GM18909 (cell line): ENCODE measurements around the gene AIG1.
A peak's percentile ranks its signal among the peaks of the same experiment; 100 is the strongest.

ENCODE experiments used
- ATAC-seq: cut with Tn5 transposase; IDR thresholded peaks from one replicate; pipeline ENCODE4 v1.9.1; 2021; ENCODE audit warnings: mild to moderate bottlenecking; ENCODE audit not compliant: unreplicated experiment, poor library complexity

AIG1 gene

GRCh38 chr6:143090314-143091044, 29.8 kb downstream of the AIG1 start:
- no peak for ATAC-seq

- ATAC-seq: no peak
Measured at GRCh38 chr6:143092768-143093167, 32.1 kb downstream of the AIG1 start.

DNA sequence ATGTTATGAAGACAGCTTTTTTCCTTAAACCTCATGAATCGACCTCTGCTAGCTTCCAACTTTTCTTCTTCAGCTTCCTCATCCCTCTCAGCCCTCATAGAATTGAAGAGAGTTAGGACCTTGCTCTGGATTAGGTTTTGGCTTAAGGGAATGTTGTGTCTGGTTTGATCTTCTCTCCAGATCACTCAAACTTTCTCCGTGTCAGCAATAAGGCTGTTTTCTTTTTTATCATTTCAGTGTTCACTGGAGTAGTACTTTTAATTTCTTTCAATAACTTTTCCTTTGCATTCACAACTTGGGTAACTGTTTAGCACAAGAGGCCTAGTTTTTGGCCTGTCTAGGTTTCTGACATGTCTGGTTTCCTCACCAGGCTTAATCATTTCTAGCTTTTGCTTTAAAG, 32.6 kb downstream of the AIG1 start:
- ATAC-seq: no peak

- no peak for ATAC-seq
Measured at GRCh38 chr6:143096403-143096802, 35.7 kb downstream of the AIG1 start.

DNA sequence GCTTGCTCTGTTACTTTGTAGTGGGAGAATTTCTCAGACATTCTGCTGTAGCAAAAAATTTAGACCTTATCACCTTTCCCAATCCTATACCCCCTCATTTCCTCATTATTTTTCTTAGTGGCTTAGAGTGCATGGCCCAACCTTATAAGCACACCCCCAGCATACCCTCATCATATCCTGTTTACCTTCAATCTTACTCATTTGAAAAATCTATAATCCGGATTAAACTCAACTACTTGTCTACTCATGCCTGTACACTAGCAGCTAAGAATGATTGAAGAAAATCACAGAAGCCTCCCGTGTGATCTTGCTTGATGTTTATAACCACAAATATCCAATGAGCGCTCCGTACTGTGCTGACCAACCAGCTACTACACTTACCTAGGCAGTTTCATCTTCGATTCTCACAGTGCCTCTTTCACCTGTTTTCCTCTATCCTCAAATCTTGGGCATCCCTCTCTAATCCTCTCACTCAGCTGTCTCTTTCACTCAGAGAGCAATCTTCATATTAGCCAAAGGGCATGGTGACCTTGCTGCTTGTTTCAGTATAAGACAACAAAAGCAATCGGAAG, 36.6 kb downstream of the AIG1 start:
- ATAC-seq: no peak

DNA sequence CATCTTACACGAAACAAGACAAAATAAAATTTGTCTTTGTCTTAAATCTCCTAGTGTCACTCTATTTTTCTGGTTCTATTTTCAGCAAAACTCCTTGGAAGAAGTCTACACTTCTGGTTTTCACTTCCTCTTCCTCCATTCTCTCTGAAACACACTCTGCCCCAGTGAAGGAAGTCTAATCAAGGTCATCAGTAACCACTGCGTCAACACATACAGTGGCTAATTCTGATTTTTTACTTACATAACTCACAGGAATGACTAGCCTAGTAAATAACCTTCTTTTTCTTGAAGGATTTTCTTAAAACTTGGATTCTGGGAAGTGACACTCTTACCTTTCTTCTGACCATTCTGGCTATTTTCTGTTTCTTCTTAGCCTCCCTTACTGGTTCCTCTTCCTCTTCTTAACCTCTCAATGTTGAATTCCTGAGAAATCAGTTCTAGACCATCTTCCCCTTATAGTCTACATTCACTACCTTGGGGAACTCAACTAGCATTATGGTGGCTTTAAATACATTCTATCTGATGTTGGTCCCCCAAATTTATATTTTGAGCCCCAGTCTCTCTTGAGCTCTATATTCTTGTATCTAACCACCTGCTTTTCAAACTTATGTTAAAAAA, 37.5 kb downstream of the AIG1 start:
- peak; percentile 89 for ATAC-seq

DNA sequence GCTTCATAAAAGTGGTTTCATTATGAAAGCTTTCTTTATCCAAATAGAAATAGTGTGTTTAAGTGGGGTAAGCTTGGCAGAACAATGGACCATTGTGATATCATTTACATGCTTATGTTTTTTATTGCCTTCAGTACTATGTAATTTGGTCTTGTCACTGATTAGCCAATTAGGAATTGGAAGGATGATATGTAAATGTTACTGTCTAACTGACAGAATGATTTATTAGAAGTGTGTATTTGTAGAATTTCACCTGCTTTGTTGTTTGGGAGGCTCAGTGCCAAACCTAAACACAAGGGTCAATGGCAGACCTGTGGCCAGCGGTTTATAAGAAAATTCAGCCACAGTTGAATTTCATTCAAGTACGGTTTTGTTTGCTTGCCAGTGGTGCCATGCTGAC, 39.0 kb downstream of the AIG1 start:
- no peak for ATAC-seq

DNA sequence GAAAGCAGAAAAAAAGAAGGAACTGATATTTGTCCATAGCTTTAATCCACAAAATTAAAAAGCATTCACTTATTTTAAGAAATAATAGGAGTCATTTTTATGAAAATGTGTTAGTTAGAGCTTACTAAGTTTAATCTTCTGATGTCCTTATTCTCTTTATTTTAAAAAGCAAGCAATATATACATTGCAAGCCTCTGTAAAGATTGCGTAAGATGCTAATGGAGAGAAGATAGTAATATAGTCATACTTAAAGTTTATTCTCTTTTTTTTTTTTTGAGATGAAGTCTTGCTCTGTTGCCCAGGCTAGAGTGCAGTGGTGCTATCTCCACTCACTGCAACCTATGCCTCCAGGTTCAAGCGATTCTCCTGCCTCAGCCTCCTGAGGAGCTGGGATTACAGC, 39.7 kb downstream of the AIG1 start:
- no peak for ATAC-seq

DNA sequence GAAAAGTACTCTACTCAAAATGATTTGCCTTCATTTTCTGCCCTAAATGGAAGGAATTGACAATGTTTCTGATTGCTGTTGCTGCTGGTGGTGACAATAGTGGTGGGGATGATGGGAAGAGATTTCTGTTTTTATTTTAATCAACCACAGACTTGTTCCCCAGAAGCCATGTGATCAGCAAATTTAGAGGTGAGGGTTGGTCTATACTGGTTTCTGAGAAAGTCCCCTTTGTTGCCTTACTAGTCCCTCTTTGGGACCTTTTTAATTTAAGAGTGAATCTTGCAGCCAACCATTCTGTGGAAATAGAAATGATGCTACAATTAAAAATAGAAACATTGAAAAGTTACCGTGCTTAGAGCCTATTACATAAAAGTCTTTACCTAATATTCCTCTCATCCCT, 43.2 kb downstream of the AIG1 start:
- ATAC-seq: no peak

DNA sequence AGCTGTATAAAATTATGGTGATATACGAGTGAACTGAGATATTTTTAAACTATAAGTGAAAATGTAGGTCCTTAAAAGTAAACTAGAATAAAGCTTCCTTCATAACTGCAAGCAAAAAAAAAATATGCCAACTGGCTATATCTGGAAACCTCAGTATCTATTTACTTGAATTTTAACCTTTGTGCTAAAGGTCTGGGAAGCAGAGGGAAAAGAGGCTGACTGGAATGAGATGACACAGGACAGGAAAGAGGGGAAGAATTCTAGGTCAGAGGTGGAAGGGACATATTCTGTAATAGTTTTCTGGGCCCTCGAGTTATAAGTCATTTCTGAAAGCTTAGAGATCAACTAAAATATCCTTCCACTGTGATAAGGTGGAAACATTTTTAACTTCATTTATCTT, 46.8 kb downstream of the AIG1 start:
- no peak for ATAC-seq

GRCh38 chr6:143107911-143108761, 47.4 kb downstream of the AIG1 start:
- ATAC-seq: no peak

GRCh38 chr6:143109196-143109595, 48.5 kb downstream of the AIG1 start:
- no peak for ATAC-seq

DNA sequence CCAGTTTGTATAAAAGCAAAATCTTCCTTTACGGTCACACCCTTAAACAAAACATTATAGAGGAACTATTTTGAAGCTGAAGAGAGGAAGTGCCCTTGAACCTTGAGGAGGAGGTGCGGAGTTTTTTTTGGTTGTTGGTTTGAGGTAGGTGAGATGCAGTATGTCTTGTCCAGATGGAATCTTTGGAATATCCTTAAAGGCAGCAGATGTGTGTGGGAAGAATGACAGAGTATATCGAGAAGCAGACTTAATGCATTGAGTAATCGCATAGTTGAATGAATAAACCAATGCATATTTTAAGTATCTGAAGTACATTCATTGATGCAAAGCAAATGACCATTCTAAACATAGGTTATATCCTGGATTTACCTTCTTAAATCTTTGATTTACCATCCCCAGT, 49.9 kb downstream of the AIG1 start:
- ATAC-seq: no peak

DNA sequence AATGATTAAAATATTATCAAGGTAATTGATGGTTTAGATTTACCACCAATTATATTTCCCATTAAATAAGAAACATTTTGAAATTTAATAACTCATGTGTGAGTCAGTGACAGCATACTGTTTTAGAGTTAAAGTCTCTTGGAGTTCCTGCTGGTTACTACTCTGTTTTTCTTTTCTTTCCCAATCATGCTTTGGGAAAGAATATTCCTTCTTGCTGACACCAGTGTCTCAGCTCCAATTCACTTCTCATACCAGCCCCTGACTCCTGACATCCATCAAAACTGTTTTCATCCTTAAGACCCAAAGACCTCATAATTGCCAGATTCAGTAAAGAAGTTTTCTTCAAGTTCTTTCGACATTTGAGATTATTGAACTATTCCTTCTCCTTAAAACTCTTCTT, 50.3 kb downstream of the AIG1 start:
- ATAC-seq: no peak

DNA sequence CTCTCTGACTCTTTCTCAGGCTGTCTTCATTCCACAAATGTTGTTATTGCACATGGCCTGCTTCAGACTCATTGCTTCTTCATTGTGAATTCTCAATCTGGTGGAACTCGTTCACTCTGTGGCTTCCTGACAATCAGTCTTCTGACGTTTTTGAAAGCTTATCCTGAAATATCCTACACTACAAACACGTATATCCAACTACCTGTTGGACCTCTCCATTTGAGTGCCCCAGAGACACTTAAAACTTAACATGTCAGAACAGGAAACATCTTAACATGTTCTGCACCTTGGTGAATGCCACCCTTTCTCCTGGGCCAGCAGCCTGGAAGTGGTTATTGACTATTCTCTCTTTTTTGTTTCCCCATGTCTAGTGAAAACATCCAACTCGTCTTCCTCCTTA, 50.8 kb downstream of the AIG1 start:
- no peak for ATAC-seq

DNA sequence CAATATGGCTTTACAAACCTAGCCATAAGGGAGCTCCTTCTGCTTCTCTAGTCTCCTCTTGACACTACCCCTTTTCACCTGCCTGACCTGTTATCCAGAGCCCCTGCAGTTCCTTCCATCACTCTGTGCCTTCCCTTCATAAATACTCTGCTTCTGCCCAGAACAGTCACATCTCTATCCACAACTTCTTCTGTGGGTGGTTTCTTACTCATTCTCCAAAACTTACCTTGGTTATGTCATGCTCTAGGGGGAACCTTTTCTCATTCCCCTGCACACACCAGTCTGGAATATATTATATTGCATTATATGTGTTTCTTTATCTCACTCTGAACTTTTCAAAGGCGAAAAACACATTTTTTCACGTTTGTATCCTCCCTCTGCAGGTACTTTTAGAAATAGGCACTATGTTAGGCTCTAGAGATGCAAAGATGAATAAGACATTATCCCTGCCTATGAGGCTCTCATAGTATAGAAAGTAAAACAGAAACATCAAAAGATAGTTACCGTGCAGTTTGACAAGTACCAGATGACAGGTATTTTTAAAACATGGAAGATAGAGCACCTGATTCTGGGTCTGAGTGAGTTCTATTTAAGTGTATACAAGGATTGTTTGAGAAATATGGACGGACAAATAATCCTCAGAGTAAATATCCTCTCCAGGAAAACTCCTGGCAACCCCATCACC, 51.5 kb downstream of the AIG1 start:
- ATAC-seq: peak; percentile 58

DNA sequence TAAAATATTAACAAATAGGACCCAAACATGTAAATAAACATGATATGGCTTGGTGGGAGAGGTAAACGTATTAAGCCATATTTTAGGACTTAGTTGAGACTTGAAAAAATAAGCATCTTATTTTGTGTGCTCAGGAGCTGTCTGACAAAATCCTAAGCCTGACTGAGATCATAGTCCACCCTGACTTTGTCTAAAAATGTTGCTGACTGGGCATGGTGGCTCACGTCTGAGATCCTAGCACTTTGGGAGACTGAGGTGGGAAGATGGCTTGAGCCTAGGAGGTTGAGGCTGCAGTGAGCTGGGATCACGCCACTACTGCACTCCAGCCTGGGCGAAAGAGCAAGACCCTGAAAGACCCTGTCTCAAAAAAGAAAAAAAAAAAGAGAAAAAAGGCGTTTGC, 52.1 kb downstream of the AIG1 start:
- no peak for ATAC-seq

DNA sequence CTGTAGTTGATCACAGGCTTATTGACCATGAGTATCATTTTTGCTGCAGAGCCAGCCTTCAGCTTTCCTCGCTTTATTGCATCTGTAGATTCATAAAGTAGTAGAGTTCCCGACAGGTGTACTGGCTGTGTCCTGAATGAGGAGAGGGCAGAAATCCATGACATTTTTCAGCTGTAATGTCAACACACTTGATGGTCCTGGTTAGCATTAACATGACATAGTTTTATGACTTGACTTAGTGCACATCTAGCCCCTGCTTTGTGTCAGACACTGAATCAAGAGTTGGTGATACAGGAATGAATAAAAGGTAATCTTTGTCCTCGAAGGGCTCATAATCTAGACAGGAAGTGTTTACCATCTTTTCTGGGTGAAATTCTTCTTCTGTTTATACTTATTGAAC, 55.0 kb downstream of the AIG1 start:
- no peak for ATAC-seq

GRCh38 chr6:143117108-143117507, 56.4 kb downstream of the AIG1 start:
- no peak for ATAC-seq

DNA sequence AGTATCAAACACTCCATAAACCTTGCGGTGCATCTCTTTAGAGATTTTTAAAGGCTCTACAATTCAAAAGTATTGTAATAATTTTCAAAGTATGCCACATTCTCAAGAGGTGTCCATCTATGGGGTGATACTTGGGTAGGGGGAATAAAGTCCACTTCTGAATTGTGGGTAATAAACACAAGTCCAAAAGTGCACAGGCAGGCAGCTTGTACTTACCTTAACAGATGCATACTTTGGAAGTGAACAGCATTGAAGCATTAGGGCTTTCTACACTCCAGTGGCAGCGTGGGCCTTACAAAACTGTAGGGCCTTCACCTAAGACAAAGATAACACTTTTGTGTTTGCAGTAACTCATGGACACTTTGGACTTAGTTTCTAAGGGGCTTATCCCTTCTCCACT, 58.6 kb downstream of the AIG1 start:
- ATAC-seq: no peak

DNA sequence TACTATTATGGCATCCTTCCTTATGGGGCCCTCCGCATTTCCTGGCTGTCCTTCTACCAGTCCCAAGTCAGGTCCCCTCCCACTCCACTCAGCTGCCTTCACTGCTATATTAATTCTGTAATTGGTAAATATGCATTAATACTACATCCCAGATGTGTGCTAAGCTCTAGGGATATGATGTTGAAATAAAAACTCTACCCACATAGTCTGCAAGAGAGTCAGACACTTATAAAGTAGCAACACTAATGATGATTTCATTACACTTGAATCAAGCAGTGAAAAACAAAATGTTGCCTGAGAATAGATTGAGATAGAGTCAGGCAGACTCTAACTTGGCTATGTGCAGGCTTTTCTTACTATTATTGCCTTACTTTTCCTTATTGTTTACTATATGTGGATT, 62.4 kb downstream of the AIG1 start:
- ATAC-seq: no peak
